SK-N-MC (cell line): ENCODE measurements around the gene TMEM143.

Source experiments
- DNase-seq: peaks from one replicate; pipeline ENCODE4 v3.0.0-alpha.2; 2011; ENCODE audit warnings: low read depth, low spot score
- H3K27ac ChIP-seq: fragments of 200-600 bp; sonication (generic); 2 replicates; pipeline ENCODE4 v1.5.1; 2016; ENCODE audit warnings: mixed run types
- H3K36me3 ChIP-seq: fragments of 200-600 bp; sonication (generic); 2 replicates; pipeline ENCODE4 v1.6.1; 2017; ENCODE audit warnings: antibody characterized with exemption, low read length, mixed read lengths; ENCODE audit not compliant: insufficient read depth
- H3K4me3 ChIP-seq: fragments of 200-600 bp; sonication (generic); 2 replicates; pipeline ENCODE4 v1.5.1; 2016
- H3K9ac ChIP-seq: fragments of 200-600 bp; sonication (generic); 2 replicates; pipeline ENCODE4 v1.8.0; 2017; ENCODE audit warnings: mixed run types, mixed read lengths; ENCODE audit not compliant: insufficient read length
- H3K9me3 ChIP-seq: fragments of 200-600 bp; sonication (generic); 2 replicates; pipeline ENCODE4 v1.6.1; 2017; ENCODE audit warnings: low read depth, mild to moderate bottlenecking, antibody characterized with exemption, low read length, moderate library complexity, mixed read lengths
- EZH2 ChIP-seq: fragments of 200-600 bp; sonication (generic); IDR thresholded peaks from one replicate; pipeline ENCODE4 v1.6.1; 2017; ENCODE audit warnings: antibody characterized with exemption
- FOXP2 ChIP-seq: optimal IDR thresholded peaks from 2 replicates; pipeline ENCODE3; 2011; ENCODE audit warnings: mild to moderate bottlenecking, moderate library complexity; ENCODE audit not compliant: insufficient read depth; ENCODE audit errors: extremely low read length, control extremely low read depth
- POLR2AphosphoS5 ChIP-seq: IDR thresholded peaks from 2 replicates; pipeline ENCODE4 v1.6.1; 2012; ENCODE audit warnings: mild to moderate bottlenecking, low read depth, low read length, borderline replicate concordance

The TMEM143 gene

GRCh38 chr19:48367855-48368254 lies 4.1 kb upstream of the TMEM143 start:
- no peak overlapping the region for H3K9ac ChIP-seq
- no peak for DNase-seq

GRCh38 chr19:48365602-48366001 lies 1.9 kb upstream of the TMEM143 start:
- no peaks in the 10 kb centered on the region for H3K36me3 ChIP-seq
- no peaks in the 10 kb centered on the region for H3K9me3 ChIP-seq
- TF ChIP-seq POLR2AphosphoS5 (no peak), FOXP2 (no peak), EZH2 (no peak)
- no peak for DNase-seq
- H3K9ac ChIP-seq: no peak overlapping the region
- no peak overlapping the region for H3K4me3 ChIP-seq
- H3K27ac ChIP-seq: no peak overlapping the region

More at GRCh38 chr19:48367855-48368254, 4.1 kb upstream of the TMEM143 start:
- no peak overlapping the region for H3K4me3 ChIP-seq
- H3K27ac ChIP-seq: peak overlapping the region; percentile 61
- H3K9me3 ChIP-seq: no peaks in the 10 kb centered on the region
- no peaks in the 10 kb centered on the region for H3K36me3 ChIP-seq
- TF ChIP-seq POLR2AphosphoS5: no peak
- no peak for TF ChIP-seq EZH2

GRCh38 chr19:48364598-48365348 lies 1.0 kb upstream of the TMEM143 start:
- Histone ChIP-seq H3K9me3 (no peaks in the 10 kb centered on the region), H3K27ac (peak overlapping the region; percentile 78), H3K4me3 (no peak overlapping the region), H3K36me3 (no peaks in the 10 kb centered on the region), H3K9ac (peak overlapping the region; percentile 32)
- TF ChIP-seq POLR2AphosphoS5 (no peak), FOXP2 (no peak), EZH2 (no peak)
- DNase-seq: no peak

- no peak; the same call in 1 of the 2 replicates for TF ChIP-seq POLR2AphosphoS5
- no peak for DNase-seq
- Histone ChIP-seq H3K27ac (peak overlapping the region; percentile 88), H3K36me3 (no peaks in the 10 kb centered on the region), H3K9ac (peak overlapping the region; percentile 86), H3K4me3 (peak overlapping the region; percentile 88), H3K9me3 (no peaks in the 10 kb centered on the region)
These were observed 285 bp downstream of the TMEM143 start for GRCh38 chr19:48363500-48363809.

GRCh38 chr19:48362716-48363499 lies 832 bp downstream of the TMEM143 start:
- peak; percentile 78 for DNase-seq
- Histone ChIP-seq H3K36me3 (no peaks in the 10 kb centered on the region), H3K9ac (peak overlapping the region; percentile 86), H3K27ac (peak overlapping the region; percentile 88), H3K4me3 (peak overlapping the region; percentile 88), H3K9me3 (no peaks in the 10 kb centered on the region)
- TF ChIP-seq EZH2 (no peak), POLR2AphosphoS5 (peak; percentile 46; the same call in 1 of the 2 replicates), FOXP2 (no peak)

- TF ChIP-seq POLR2AphosphoS5: no peak
- TF ChIP-seq EZH2: no peak
- TF ChIP-seq FOXP2: no peak
- Histone ChIP-seq H3K4me3 (no peak overlapping the region), H3K9me3 (no peaks in the 10 kb centered on the region), H3K36me3 (no peaks in the 10 kb centered on the region), H3K9ac (no peak overlapping the region), H3K27ac (no peak overlapping the region)
- DNase-seq: no peak
These were observed 1.8 kb downstream of the TMEM143 start for GRCh38 chr19:48361912-48362311.

GRCh38 chr19:48359123-48359522 lies 4.6 kb downstream of the TMEM143 start:
- Histone ChIP-seq H3K9me3 (no peaks in the 10 kb centered on the region), H3K9ac (no peak overlapping the region), H3K4me3 (no peak overlapping the region), H3K36me3 (no peaks in the 10 kb centered on the region), H3K27ac (no peak overlapping the region)
- DNase-seq: no peak
- TF ChIP-seq POLR2AphosphoS5 (no peak), FOXP2 (no peak), EZH2 (no peak)

DNA sequence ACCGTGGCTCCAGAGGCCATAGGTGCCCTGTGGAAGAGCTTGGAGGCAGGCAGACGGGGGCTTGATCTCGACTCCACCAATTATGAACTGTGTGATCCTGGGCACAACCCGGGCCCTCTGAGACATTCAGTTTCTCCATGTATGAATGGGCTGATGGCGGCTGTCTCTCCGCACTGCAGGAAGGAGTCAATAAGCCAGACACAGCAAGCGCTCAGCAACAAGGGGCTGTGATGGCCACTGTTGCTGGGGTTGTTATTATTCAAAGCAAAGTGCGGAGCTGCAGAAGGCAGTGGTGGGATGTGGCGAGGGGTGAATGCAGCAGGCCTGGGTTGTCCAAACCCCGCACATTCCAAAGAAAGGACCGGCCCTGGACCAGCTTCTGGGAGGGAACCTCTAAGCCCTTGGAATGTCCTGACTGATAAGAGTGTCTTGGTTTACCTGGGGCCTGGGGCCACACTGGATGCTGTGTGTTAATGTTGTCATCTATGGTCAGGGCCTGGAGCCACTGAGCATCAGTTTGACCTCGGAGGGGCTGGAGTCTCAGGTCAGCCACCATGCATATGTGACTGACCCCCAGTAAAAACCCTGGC lies 8.3 kb downstream of the TMEM143 start:
- Histone ChIP-seq H3K4me3 (no peak overlapping the region), H3K9ac (no peak overlapping the region), H3K27ac (no peak overlapping the region), H3K9me3 (no peaks in the 10 kb centered on the region), H3K36me3 (no peaks in the 10 kb centered on the region)
- TF ChIP-seq POLR2AphosphoS5 (no peak), FOXP2 (no peak), EZH2 (no peak)
- no peak for DNase-seq
